Measurements from ENCODE around the gene ROBO1. TPM values are rescaled to one million over a fixed set of nuclear protein-coding genes. Genes with fewer than 3 reads are reported as not detected.

Gene ROBO1
- total and polyA plus RNA-seq, 3 experiments from 2014 or later, result 0.54 to 0.59 (median 0.55) TPM

DNA sequence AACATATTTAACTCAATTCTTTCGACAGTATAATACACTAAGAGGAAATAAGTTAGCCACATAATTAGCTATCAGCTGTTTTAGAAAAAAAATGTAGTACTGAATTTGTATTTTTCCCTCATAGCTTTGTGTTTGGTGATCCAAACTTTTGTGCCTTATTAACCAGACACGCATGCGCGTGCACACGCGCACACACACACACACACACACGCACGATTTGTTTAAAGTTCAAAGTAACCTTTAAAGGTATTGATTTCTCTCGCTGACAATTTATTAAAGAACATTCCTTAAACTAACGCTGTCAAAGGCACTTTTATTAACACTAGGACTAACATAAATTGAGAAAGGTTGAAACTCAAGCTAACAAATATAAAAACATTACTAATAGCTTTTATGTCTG lies 198.9 kb downstream of the ROBO1 start:
- ChIA-PET POLR2A (no interaction called here), CTCF (interaction anchor here (0.7 kb wide), 1 partner anchor 10 kb away, joined by 3 read pairs; no protein-coding TSS in a partner anchor)
- Histone ChIP-seq H3K9me3 (ENCODE audit: low read length) (no peaks in the 10 kb centered on the region), H3K4me3 (ENCODE audit: low read length) (no peak overlapping the region), H3K27ac (ENCODE audit: low read depth, low read length) (no peak overlapping the region), H3K4me1 (ENCODE audit: insufficient read depth, low read length) (no peaks in the 10 kb centered on the region), H3K27me3 (ENCODE audit: insufficient read depth, low read length, poor library complexity, severe bottlenecking) (no peaks in the 10 kb centered on the region), H3K36me3 (ENCODE audit: insufficient read depth, low read length) (no peaks in the 10 kb centered on the region)
- no peak overlapping the region for H3K4me3 Mint-ChIP-seq
- no peaks in the 10 kb centered on the region for H3K4me1 Mint-ChIP-seq
- DNase-seq, result no peak
- H3K27ac Mint-ChIP-seq, result no peak overlapping the region
- H3K27me3 Mint-ChIP-seq, result no peaks in the 10 kb centered on the region
- H3K9me3 Mint-ChIP-seq, result peaks cover 2 to 20% (median 4%) of the 10 kb centered on the region in 5 donors
- no peaks in the 10 kb centered on the region for H3K36me3 Mint-ChIP-seq

DNA sequence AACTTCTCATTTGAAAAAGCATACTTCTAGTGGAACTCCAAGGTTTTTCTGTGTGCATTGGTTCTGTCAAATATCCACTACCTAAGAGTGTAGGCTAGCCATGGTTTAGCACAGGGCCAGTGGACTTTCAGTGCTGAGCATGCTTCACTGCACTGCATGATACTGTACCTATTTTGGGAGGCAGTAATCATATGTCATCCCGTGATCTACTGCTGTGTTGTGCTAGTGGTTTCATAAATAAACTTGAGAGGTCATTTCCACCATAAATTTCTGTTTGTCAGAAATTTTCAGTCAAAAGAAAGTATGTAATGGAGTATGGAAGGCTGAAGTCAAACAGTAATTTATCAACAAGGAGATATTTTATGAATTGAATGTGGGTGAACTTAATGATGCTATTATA lies 203.6 kb downstream of the ROBO1 start:
- Mint-ChIP-seq H3K4me3 (no peak overlapping the region), H3K27ac (no peak overlapping the region), H3K9me3 (peaks cover 2 to 33% (median 11%) of the 10 kb centered on the region in 5 donors), H3K27me3 (no peaks in the 10 kb centered on the region), H3K36me3 (no peaks in the 10 kb centered on the region), H3K4me1 (no peaks in the 10 kb centered on the region)
- no peak for DNase-seq
- POLR2A ChIA-PET, result no interaction called here
- CTCF ChIA-PET, result no interaction called here
- Histone ChIP-seq H3K9me3 (ENCODE audit: low read length) (no peaks in the 10 kb centered on the region), H3K36me3 (ENCODE audit: insufficient read depth, low read length) (no peaks in the 10 kb centered on the region), H3K27ac (ENCODE audit: low read depth, low read length) (no peak overlapping the region), H3K4me1 (ENCODE audit: insufficient read depth, low read length) (no peaks in the 10 kb centered on the region), H3K27me3 (ENCODE audit: insufficient read depth, low read length, poor library complexity, severe bottlenecking) (no peaks in the 10 kb centered on the region), H3K4me3 (ENCODE audit: low read length) (no peak overlapping the region)

DNA sequence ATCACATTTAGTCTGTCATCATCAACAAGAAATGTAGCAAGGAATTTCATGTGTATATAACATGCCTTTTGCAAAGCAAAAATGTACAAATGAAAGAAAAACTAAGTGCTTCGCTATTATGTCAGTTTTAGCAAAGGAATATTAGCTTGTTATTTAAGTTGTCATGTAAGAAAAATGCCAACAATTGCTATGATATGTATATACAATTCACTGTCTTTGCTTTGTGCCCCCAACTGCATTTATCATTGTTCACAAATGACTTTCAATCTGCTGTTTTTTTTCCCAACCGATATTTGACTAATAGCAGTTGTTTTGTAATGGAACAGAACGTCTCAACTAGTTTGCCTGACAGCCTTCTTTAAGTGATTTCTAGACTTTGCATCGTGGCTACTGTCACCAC lies 207.1 kb downstream of the ROBO1 start:
- Histone ChIP-seq H3K36me3 (ENCODE audit: insufficient read depth, low read length) (no peaks in the 10 kb centered on the region), H3K4me1 (ENCODE audit: insufficient read depth, low read length) (no peaks in the 10 kb centered on the region), H3K9me3 (ENCODE audit: low read length) (no peaks in the 10 kb centered on the region), H3K4me3 (ENCODE audit: low read length) (no peak overlapping the region), H3K27ac (ENCODE audit: low read depth, low read length) (no peak overlapping the region), H3K27me3 (ENCODE audit: insufficient read depth, low read length, poor library complexity, severe bottlenecking) (no peaks in the 10 kb centered on the region)
- no peak overlapping the region for H3K4me3 Mint-ChIP-seq
- H3K9me3 Mint-ChIP-seq, result peaks cover 3 to 28% (median 9%) of the 10 kb centered on the region in 5 donors
- CTCF ChIA-PET, result no interaction called here
- DNase-seq, result no peak
- POLR2A ChIA-PET, result no interaction called here
- H3K4me1 Mint-ChIP-seq, result no peaks in the 10 kb centered on the region
- H3K27ac Mint-ChIP-seq, result no peak overlapping the region
- no peaks in the 10 kb centered on the region for H3K36me3 Mint-ChIP-seq
- H3K27me3 Mint-ChIP-seq, result no peaks in the 10 kb centered on the region

DNA sequence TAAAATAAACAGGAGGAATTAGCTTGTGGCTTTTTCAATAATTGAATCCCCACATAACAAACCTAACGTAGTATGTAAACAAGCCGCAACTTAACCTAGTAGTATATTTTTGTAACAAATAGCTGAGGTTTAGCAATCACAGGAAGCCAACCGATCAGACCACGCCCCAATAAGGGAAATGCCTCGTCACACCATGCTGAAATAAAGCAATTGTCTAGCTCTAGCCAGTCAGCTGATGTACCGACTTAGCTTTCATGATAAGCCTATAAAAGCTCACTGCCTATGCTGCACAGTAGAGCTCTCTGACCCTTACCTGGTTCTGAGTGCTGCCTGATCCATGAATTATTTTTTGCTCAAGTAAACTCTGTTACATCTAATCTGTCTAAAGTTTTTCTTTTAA lies 208.9 kb downstream of the ROBO1 start:
- no peak overlapping the region for H3K4me3 ChIP-seq (ENCODE audit: low read length)
- Mint-ChIP-seq H3K4me1 (no peaks in the 10 kb centered on the region), H3K36me3 (no peaks in the 10 kb centered on the region), H3K9me3 (peaks cover 4 to 38% (median 9%) of the 10 kb centered on the region in 5 donors), H3K27ac (no peak overlapping the region), H3K4me3 (no peak overlapping the region), H3K27me3 (no peaks in the 10 kb centered on the region)
- POLR2A ChIA-PET, result no interaction called here
- CTCF ChIA-PET, result no interaction called here
- no peaks in the 10 kb centered on the region for H3K36me3 ChIP-seq (ENCODE audit: insufficient read depth, low read length)
- DNase-seq, result no peak
- H3K4me1 ChIP-seq (ENCODE audit: insufficient read depth, low read length), result no peaks in the 10 kb centered on the region
- H3K27ac ChIP-seq (ENCODE audit: low read depth, low read length), result no peak overlapping the region
- no peaks in the 10 kb centered on the region for H3K27me3 ChIP-seq (ENCODE audit: insufficient read depth, low read length, poor library complexity, severe bottlenecking)
- H3K9me3 ChIP-seq (ENCODE audit: low read length), result no peaks in the 10 kb centered on the region

DNA sequence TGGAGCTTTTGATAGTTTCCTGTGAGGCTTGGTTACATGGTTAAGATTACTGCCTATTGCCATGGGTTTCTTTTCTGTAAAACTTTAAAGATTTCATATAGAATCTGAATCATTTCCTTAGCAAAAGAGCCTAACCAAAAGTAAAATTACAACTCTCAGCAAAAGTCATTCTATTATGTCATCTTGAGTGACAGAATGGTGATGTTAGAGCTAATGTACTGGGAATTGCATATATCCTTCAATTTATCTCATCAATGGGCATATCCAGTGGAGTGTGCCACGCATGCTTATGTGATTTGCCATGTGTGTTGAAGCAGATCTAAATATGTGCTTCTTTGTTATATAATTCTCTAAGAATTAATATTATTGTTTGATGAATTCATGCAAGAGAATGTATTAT lies 212.1 kb downstream of the ROBO1 start:
- H3K9me3 ChIP-seq (ENCODE audit: low read length), result no peaks in the 10 kb centered on the region
- no peaks in the 10 kb centered on the region for H3K4me1 ChIP-seq (ENCODE audit: insufficient read depth, low read length)
- no peak overlapping the region for H3K27ac ChIP-seq (ENCODE audit: low read depth, low read length)
- POLR2A ChIA-PET, result no interaction called here
- no peak overlapping the region for H3K4me3 ChIP-seq (ENCODE audit: low read length)
- Mint-ChIP-seq H3K27me3 (no peaks in the 10 kb centered on the region), H3K4me1 (no peaks in the 10 kb centered on the region), H3K27ac (no peak overlapping the region), H3K36me3 (no peaks in the 10 kb centered on the region), H3K9me3 (peaks cover 2 to 29% (median 5%) of the 10 kb centered on the region in 5 donors), H3K4me3 (no peak overlapping the region)
- no peak for DNase-seq
- H3K27me3 ChIP-seq (ENCODE audit: insufficient read depth, low read length, poor library complexity, severe bottlenecking), result no peaks in the 10 kb centered on the region
- CTCF ChIA-PET, result no interaction called here
- H3K36me3 ChIP-seq (ENCODE audit: insufficient read depth, low read length), result no peaks in the 10 kb centered on the region

DNA sequence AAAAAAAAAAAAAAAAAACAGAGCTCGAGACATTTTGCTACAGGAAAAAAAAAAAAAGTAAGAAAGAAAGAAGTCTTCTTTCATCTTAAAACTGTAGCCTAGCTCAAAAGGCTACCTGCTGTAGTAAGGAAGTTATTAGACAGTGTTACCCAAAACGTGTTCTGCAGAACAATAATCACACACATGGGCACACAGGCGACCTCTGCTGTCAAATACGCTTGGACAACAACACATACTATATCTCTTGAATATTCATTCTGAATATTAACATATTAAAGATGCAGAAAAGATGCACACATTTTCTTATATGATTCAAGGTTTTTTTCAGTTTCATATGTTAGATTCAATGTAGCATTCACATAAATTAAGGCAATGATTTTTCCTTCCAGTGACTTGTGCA lies 215.8 kb downstream of the ROBO1 start:
- no peak for DNase-seq
- H3K4me1 ChIP-seq (ENCODE audit: insufficient read depth, low read length), result no peaks in the 10 kb centered on the region
- POLR2A ChIA-PET, result no interaction called here
- no peaks in the 10 kb centered on the region for H3K4me1 Mint-ChIP-seq
- no peaks in the 10 kb centered on the region for H3K27me3 Mint-ChIP-seq
- no peaks in the 10 kb centered on the region for H3K9me3 ChIP-seq (ENCODE audit: low read length)
- no peak overlapping the region for H3K27ac ChIP-seq (ENCODE audit: low read depth, low read length)
- no peak overlapping the region for H3K27ac Mint-ChIP-seq
- H3K9me3 Mint-ChIP-seq, result peaks cover 2 to 28% (median 7%) of the 10 kb centered on the region in 5 donors
- CTCF ChIA-PET, result no interaction called here
- no peaks in the 10 kb centered on the region for H3K36me3 ChIP-seq (ENCODE audit: insufficient read depth, low read length)
- no peak overlapping the region for H3K4me3 Mint-ChIP-seq
- no peaks in the 10 kb centered on the region for H3K27me3 ChIP-seq (ENCODE audit: insufficient read depth, low read length, poor library complexity, severe bottlenecking)
- no peak overlapping the region for H3K4me3 ChIP-seq (ENCODE audit: low read length)
- no peaks in the 10 kb centered on the region for H3K36me3 Mint-ChIP-seq

DNA sequence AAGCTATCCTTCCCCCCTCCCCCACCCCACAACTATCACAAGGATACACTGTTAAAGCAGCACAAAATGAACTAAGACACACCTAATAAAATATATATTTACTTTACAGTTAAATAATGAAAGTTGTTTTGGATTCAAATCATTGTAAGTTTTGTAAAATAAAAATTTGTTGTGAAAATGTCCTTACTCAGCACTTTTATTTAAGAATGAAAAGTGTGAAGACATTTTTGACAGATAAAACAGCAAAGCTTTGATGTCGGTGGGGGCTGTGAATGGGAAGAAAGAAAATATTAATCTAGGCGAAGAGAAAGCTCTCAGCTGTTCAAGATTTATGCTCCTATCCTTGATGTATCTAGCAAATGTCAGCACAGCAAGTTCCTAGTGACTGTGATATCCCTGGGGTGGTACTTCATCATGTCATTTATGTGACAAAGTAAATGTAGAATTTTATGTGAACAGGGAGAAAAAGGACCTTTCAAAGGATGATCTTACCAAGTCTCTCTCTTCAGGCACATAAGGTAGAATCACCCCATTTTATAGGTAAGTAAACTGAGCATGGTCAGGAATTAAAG lies 216.4 kb downstream of the ROBO1 start:
- DNase-seq, result no peak
- Mint-ChIP-seq H3K9me3 (peaks cover 0 to 28% (median 9%) of the 10 kb centered on the region in 5 donors), H3K36me3 (no peaks in the 10 kb centered on the region), H3K4me3 (no peak overlapping the region), H3K4me1 (no peaks in the 10 kb centered on the region), H3K27me3 (no peaks in the 10 kb centered on the region), H3K27ac (no peak overlapping the region)
- no peaks in the 10 kb centered on the region for H3K9me3 ChIP-seq (ENCODE audit: low read length)
- ChIA-PET CTCF (no interaction called here), POLR2A (no interaction called here)
- H3K4me3 ChIP-seq (ENCODE audit: low read length), result no peak overlapping the region
- H3K27me3 ChIP-seq (ENCODE audit: insufficient read depth, low read length, poor library complexity, severe bottlenecking), result no peaks in the 10 kb centered on the region
- H3K4me1 ChIP-seq (ENCODE audit: insufficient read depth, low read length), result no peaks in the 10 kb centered on the region
- H3K27ac ChIP-seq (ENCODE audit: low read depth, low read length), result no peak overlapping the region
- no peaks in the 10 kb centered on the region for H3K36me3 ChIP-seq (ENCODE audit: insufficient read depth, low read length)

DNA sequence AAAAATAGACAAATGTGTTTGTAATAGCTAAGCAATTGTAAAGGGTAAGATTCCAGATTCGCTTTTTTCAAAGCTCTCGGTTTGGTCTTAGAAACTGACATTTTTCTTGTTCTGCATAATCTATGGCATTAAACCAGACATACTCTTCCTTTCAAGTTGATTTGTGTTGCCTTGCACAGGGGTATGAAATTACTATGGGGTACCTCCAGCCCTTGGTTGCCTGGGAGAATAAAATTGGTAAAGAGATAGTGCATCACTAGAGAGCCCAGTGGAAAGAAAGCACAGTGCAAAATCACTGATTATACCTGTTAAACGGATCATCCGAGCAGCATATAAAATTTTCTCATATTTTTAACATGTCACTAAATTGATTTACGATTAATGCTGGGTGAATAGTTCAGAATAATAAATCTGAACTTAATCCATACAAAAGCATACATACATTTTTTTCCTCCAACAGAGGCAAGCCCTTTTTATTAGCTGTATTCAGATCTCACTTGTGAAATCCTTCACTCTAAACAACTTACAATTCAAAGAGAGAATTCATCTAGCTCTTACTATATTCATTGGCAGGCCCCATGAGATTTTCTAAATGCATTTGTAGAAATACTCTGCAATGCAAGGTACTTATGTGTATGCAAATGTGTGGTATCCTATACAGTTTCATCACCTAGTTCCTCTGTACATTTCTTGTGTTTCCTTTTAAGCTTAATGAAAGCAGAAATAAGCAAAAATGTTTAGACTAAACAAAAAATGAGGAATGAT lies 224.4 kb downstream of the ROBO1 start:
- Histone ChIP-seq H3K4me1 (ENCODE audit: insufficient read depth, low read length) (no peaks in the 10 kb centered on the region), H3K4me3 (ENCODE audit: low read length) (no peak overlapping the region), H3K27ac (ENCODE audit: low read depth, low read length) (no peak overlapping the region), H3K9me3 (ENCODE audit: low read length) (no peaks in the 10 kb centered on the region), H3K36me3 (ENCODE audit: insufficient read depth, low read length) (no peaks in the 10 kb centered on the region), H3K27me3 (ENCODE audit: insufficient read depth, low read length, poor library complexity, severe bottlenecking) (no peaks in the 10 kb centered on the region)
- no peaks in the 10 kb centered on the region for H3K27me3 Mint-ChIP-seq
- no peak overlapping the region for H3K4me3 Mint-ChIP-seq
- no peaks in the 10 kb centered on the region for H3K36me3 Mint-ChIP-seq
- no peaks in the 10 kb centered on the region for H3K4me1 Mint-ChIP-seq
- H3K9me3 Mint-ChIP-seq, result peaks cover 0 to 16% (median 4%) of the 10 kb centered on the region in 5 donors
- no peak overlapping the region for H3K27ac Mint-ChIP-seq
- ChIA-PET CTCF (no interaction called here), POLR2A (no interaction called here)
- DNase-seq, result no peak
